Stomach smooth muscle (tissue), 2 donors: Measurements from ENCODE around the gene SPATA31E1.

Source experiments
- H3K27ac ChIP-seq: one replicate; pipeline ENCODE4 v1.7.0; 2013; ENCODE audit warnings: mild to moderate bottlenecking, low read length, inconsistent platforms
- H3K27me3 ChIP-seq, 2 donors: one replicate each; pipeline ENCODE4 v1.7.0; 2013; ENCODE audit warnings: low read length in 2 of 2; ENCODE audit not compliant: insufficient read depth in 2 of 2, control insufficient read depth in 1 of 2
- H3K36me3 ChIP-seq, 2 donors: one replicate each; pipeline ENCODE4 v1.7.0; 2013; ENCODE audit warnings: low read length in 2 of 2; ENCODE audit not compliant: control insufficient read depth in 2 of 2, insufficient read depth in 2 of 2
- H3K4me1 ChIP-seq: one replicate; pipeline ENCODE4 v1.7.0; 2013; ENCODE audit warnings: low read length; ENCODE audit not compliant: control insufficient read depth, insufficient read depth
- H3K4me3 ChIP-seq, 2 donors: one replicate each; pipeline ENCODE4 v1.7.0; 2013; ENCODE audit warnings: low read length in 2 of 2
- H3K9ac ChIP-seq, 2 donors: one replicate each; pipeline ENCODE4 v1.7.0; 2013; ENCODE audit warnings: low read length in 2 of 2, mild to moderate bottlenecking in 1 of 2
- H3K9me3 ChIP-seq, 2 donors: one replicate each; pipeline ENCODE4 v1.7.0; 2013; ENCODE audit warnings: low read length in 2 of 2; ENCODE audit not compliant: control insufficient read depth in 2 of 2
- donor health status: healthy.
- donor health status: Pancreatic carcinoma.

SPATA31E1 gene

DNA sequence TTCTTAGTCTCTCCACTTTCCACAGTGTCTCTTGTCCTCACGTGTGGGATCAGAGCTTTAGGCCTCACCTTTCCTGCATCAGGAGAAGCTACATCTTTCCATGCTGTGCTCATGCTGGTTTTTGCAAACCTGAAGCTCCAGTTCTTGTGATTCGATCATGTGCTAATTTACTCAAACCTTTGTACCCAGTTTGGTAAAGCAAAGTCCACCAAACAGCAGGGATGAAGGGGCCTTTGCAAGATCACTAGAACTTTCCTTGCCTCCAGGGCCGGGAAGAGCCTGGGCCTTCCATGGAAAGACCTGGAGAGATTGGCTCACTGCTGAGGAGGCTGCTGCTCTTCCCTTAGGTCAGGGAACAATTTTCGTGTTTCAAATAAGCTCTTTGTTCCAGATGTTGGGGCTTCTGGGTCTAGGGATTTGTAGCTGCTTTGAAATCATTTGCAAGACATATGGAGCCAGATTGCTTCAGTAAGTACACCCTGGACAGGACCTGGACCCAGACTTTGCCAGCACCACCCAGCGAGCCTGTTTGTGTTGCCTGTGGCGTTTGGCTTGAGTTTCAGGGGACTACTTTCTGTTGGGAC lies 18.7 kb upstream of the SPATA31E1 start:
- H3K27me3 ChIP-seq = no peaks in the 10 kb centered on the region
- H3K9me3 ChIP-seq = peaks cover 8 to 11% of the 10 kb centered on the region in 2 donors
- H3K4me1 ChIP-seq = no peaks in the 10 kb centered on the region
- no peak overlapping the region for H3K9ac ChIP-seq
- no peak overlapping the region for H3K4me3 ChIP-seq
- no peaks in the 10 kb centered on the region for H3K36me3 ChIP-seq
- H3K27ac ChIP-seq = no peak overlapping the region

DNA sequence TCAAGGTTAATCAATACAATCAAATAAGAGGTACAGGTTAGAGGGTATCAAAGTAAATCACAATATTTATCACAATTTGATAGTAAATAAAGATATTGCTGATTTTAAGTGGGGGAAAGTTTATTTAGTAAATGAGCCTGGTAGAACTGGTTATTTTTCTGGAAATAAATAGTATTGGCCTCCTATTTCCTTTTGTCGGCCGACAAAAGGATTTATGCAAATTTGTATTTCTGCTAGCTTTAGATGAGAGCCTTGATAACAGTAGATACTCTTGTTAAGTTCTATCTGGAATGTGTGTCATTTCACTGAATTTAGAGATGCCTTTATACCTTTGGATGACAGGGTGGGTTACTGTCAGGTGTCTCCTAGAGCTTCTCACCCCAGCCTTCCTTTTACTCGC lies 17.8 kb upstream of the SPATA31E1 start:
- H3K9me3 ChIP-seq = peaks cover 8 to 11% of the 10 kb centered on the region in 2 donors
- no peak overlapping the region for H3K4me3 ChIP-seq
- H3K27me3 ChIP-seq = no peaks in the 10 kb centered on the region
- H3K27ac ChIP-seq = no peak overlapping the region
- H3K4me1 ChIP-seq = no peaks in the 10 kb centered on the region
- H3K9ac ChIP-seq = no peak overlapping the region
- H3K36me3 ChIP-seq = no peaks in the 10 kb centered on the region

DNA sequence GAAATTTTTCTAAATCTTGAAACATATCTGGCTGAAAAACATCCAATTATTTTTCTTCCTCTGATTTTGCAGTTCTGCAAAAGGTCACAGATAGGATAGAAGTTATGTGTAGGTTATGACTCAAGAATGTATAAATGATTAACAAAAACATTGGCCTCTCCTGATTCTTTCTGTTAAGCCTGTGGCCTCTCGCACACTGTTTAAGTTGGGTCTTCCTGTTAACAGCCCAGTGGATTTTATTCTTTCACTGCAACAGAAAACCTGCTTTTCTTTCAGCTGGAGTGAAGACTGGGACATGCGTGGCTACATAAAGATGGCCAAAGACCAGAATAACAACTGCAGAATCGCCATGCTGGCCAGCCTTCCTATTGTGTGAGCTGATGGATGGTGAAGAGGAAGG lies 17.1 kb upstream of the SPATA31E1 start:
- H3K27ac ChIP-seq = no peak overlapping the region
- H3K27me3 ChIP-seq = no peaks in the 10 kb centered on the region
- H3K36me3 ChIP-seq = no peaks in the 10 kb centered on the region
- H3K4me3 ChIP-seq = no peak overlapping the region
- H3K9ac ChIP-seq = no peak overlapping the region
- no peaks in the 10 kb centered on the region for H3K4me1 ChIP-seq
- peaks cover 5 to 6% of the 10 kb centered on the region in 2 donors for H3K9me3 ChIP-seq

DNA sequence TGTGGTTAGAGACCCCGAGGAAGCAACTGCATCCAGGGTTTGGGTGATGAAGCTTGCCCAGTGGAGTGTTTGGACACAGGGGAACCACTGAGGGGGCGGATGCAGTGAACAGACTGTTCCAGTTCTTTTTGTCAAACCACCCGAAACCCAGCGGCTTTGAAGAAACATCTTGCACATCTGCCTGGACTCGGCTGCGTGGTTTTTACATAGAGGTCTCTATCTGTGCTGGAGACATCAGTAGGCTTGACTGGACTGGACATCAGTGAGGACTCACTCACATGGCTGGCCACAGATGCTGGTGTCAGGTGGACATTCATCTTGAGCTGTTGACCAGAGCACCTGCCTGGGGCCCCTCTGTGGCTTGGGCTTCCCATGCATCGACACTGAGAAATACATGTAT lies 15.3 kb upstream of the SPATA31E1 start:
- H3K4me3 ChIP-seq = no peak overlapping the region
- H3K9me3 ChIP-seq = no peaks in the 10 kb centered on the region
- H3K27ac ChIP-seq = no peak overlapping the region
- no peaks in the 10 kb centered on the region for H3K36me3 ChIP-seq
- no peaks in the 10 kb centered on the region for H3K27me3 ChIP-seq
- peaks cover 14% of the 10 kb centered on the region for H3K4me1 ChIP-seq
- no peak overlapping the region for H3K9ac ChIP-seq

GRCh38 chr9:87868175-87868574 lies 14.5 kb upstream of the SPATA31E1 start:
- Histone ChIP-seq H3K4me1 (peaks cover 18% of the 10 kb centered on the region), H3K27me3 (no peaks in the 10 kb centered on the region), H3K9ac (no peak overlapping the region), H3K4me3 (no peak overlapping the region), H3K9me3 (no peaks in the 10 kb centered on the region), H3K36me3 (no peaks in the 10 kb centered on the region), H3K27ac (no peak overlapping the region)

DNA sequence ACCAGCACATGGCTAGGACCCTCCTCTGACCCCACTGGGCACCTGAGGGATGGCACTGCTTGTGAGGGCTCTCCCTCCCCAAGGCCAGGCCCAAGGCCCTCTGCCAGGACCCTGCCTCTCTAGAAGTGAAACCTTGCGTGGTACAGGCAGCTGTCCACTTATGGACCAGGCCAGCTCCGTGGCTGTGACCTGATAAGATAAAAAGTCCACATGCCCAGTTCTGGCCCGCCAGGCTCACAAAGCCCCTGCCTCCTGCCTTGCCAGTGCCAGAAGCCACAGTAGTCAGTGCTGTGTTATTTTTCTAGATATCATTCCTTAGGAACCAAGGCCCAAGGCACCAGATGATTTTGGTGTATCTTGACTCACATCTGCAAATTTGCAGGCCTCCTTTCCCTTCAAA lies 14.0 kb upstream of the SPATA31E1 start:
- H3K4me1 ChIP-seq = peaks cover 21% of the 10 kb centered on the region
- no peak overlapping the region for H3K27ac ChIP-seq
- no peaks in the 10 kb centered on the region for H3K27me3 ChIP-seq
- no peaks in the 10 kb centered on the region for H3K36me3 ChIP-seq
- no peak overlapping the region for H3K9ac ChIP-seq
- no peaks in the 10 kb centered on the region for H3K9me3 ChIP-seq
- no peak overlapping the region for H3K4me3 ChIP-seq

DNA sequence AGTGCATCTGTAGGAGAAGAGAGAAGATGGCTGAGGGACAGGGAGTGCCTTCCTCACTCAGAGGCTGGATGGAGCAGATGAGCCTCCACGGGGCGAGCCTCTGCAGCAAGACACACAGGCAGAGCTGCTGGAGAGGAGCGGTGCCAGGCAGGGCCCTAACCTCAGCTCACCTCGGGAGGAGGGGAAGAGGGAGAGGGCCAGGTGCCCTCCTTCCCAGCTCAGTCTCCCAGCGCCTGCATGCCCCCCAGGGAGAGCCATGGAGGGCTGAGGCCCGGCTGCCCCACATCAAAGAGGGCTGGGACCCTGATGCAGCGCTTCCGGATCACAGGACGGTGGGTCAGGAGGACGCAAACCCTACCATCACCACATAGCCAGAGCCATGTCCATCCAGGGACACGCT lies 13.6 kb upstream of the SPATA31E1 start:
- Histone ChIP-seq H3K4me3 (no peak overlapping the region), H3K9ac (no peak overlapping the region), H3K27me3 (no peaks in the 10 kb centered on the region), H3K36me3 (no peaks in the 10 kb centered on the region), H3K9me3 (no peaks in the 10 kb centered on the region), H3K4me1 (peaks cover 21% of the 10 kb centered on the region), H3K27ac (no peak overlapping the region)

GRCh38 chr9:87871425-87872078 lies 11.1 kb upstream of the SPATA31E1 start:
- no peak overlapping the region for H3K4me3 ChIP-seq
- H3K9me3 ChIP-seq = no peaks in the 10 kb centered on the region
- no peak overlapping the region for H3K9ac ChIP-seq
- no peaks in the 10 kb centered on the region for H3K36me3 ChIP-seq
- H3K27me3 ChIP-seq = no peaks in the 10 kb centered on the region
- H3K4me1 ChIP-seq = peaks cover 26% of the 10 kb centered on the region
- H3K27ac ChIP-seq = peak overlapping the region; percentile 46

- peak overlapping the region; percentile 46 for H3K27ac ChIP-seq
- H3K9ac ChIP-seq = no peak overlapping the region
- H3K9me3 ChIP-seq = no peaks in the 10 kb centered on the region
- no peaks in the 10 kb centered on the region for H3K27me3 ChIP-seq
- H3K36me3 ChIP-seq = no peaks in the 10 kb centered on the region
- peaks cover 26% of the 10 kb centered on the region for H3K4me1 ChIP-seq
- H3K4me3 ChIP-seq = peak overlapping the region in 1 of 2 donors; percentile 3
Measured at GRCh38 chr9:87872079-87872624, 10.5 kb upstream of the SPATA31E1 start.

- Histone ChIP-seq H3K36me3 (no peaks in the 10 kb centered on the region), H3K27me3 (no peaks in the 10 kb centered on the region), H3K27ac (no peak overlapping the region), H3K4me1 (peaks cover 26% of the 10 kb centered on the region), H3K4me3 (no peak overlapping the region), H3K9ac (no peak overlapping the region), H3K9me3 (peaks cover 0 to 5% of the 10 kb centered on the region in 2 donors)
Measured at GRCh38 chr9:87873607-87874303, 8.9 kb upstream of the SPATA31E1 start.

DNA sequence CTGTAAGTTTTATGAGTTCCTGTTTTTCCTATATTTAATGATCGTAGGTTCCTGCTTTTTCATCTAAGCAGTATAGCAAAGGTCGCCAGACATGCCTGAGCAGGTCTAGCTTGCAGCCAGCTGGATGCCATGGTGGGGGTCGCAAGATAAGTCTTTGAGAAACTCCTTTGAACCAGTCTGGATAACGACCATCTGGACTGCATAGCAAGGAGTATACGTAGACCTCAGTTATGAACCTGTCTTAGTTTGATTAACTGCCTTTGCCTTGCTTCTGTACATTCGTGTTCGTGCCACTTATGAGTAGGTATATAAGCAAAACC lies 8.4 kb upstream of the SPATA31E1 start:
- H3K9me3 ChIP-seq = peaks cover 0 to 5% of the 10 kb centered on the region in 2 donors
- no peaks in the 10 kb centered on the region for H3K36me3 ChIP-seq
- H3K4me1 ChIP-seq = peaks cover 26% of the 10 kb centered on the region
- no peaks in the 10 kb centered on the region for H3K27me3 ChIP-seq
- H3K9ac ChIP-seq = no peak overlapping the region
- H3K27ac ChIP-seq = no peak overlapping the region
- H3K4me3 ChIP-seq = no peak overlapping the region
